ENCODE measurements around the gene MAP2. TPM values are rescaled to one million over a fixed set of nuclear protein-coding genes. Genes with fewer than 3 reads are reported as not detected.

The MAP2 gene
- total and polyA plus RNA-seq, 4 donors, result 215 to 669 (median 469) TPM

GRCh38 chr2:209671020-209671680 lies 247.3 kb downstream of the MAP2 start:
- peak in 4 of 6 donors; percentile 47 to 94 (median 69) for DNase-seq (ENCODE audit: low read depth in 4 of 6, low spot score in 6 of 6)
- peak overlapping the region; percentile 41 for H3K27ac ChIP-seq (ENCODE audit: low read depth, low read length)
- H3K4me1 ChIP-seq (ENCODE audit: control insufficient read depth, insufficient read depth, low read length), result no peaks in the 10 kb centered on the region
- H3K9me3 ChIP-seq (ENCODE audit: control insufficient read depth, insufficient read depth, low read length), result no peaks in the 10 kb centered on the region
- no peaks in the 10 kb centered on the region for H3K36me3 ChIP-seq (ENCODE audit: control insufficient read depth, insufficient read depth, low read length)
- WGBS (ENCODE audit: insufficient coverage), result 6% methylated on average over 4 of the region's 7 CpGs
- no peaks in the 10 kb centered on the region for H3K27me3 ChIP-seq (ENCODE audit: control insufficient read depth, insufficient read depth, low read length)
- H3K4me3 ChIP-seq (ENCODE audit: low read depth, low read length), result no peak overlapping the region

GRCh38 chr2:209673811-209674210 lies 250.0 kb downstream of the MAP2 start:
- H3K4me3 ChIP-seq (ENCODE audit: low read depth, low read length), result no peak overlapping the region
- no peaks in the 10 kb centered on the region for H3K4me1 ChIP-seq (ENCODE audit: control insufficient read depth, insufficient read depth, low read length)
- peak overlapping the region; percentile 4 for H3K27ac ChIP-seq (ENCODE audit: low read depth, low read length)
- H3K9me3 ChIP-seq (ENCODE audit: control insufficient read depth, insufficient read depth, low read length), result no peaks in the 10 kb centered on the region
- no peak for DNase-seq (ENCODE audit: low read depth in 4 of 6, low spot score in 6 of 6)
- H3K36me3 ChIP-seq (ENCODE audit: control insufficient read depth, insufficient read depth, low read length), result no peaks in the 10 kb centered on the region
- H3K27me3 ChIP-seq (ENCODE audit: control insufficient read depth, insufficient read depth, low read length), result no peaks in the 10 kb centered on the region

- no peak for DNase-seq (ENCODE audit: low read depth in 4 of 6, low spot score in 6 of 6)
- Histone ChIP-seq H3K4me1 (ENCODE audit: control insufficient read depth, insufficient read depth, low read length) (no peaks in the 10 kb centered on the region), H3K36me3 (ENCODE audit: control insufficient read depth, insufficient read depth, low read length) (peaks cover 5% of the 10 kb centered on the region), H3K4me3 (ENCODE audit: low read depth, low read length) (no peak overlapping the region), H3K9me3 (ENCODE audit: control insufficient read depth, insufficient read depth, low read length) (no peaks in the 10 kb centered on the region), H3K27me3 (ENCODE audit: control insufficient read depth, insufficient read depth, low read length) (no peaks in the 10 kb centered on the region), H3K27ac (ENCODE audit: low read depth, low read length) (no peak overlapping the region)
- WGBS (ENCODE audit: insufficient coverage), result no CpG with 5 or more reads among the region's 1 CpG
These were observed 256.7 kb downstream of the MAP2 start for GRCh38 chr2:209680596-209680995.

GRCh38 chr2:209681201-209681735 lies 257.4 kb downstream of the MAP2 start:
- no peak for DNase-seq (ENCODE audit: low read depth in 4 of 6, low spot score in 6 of 6)
- H3K36me3 ChIP-seq (ENCODE audit: control insufficient read depth, insufficient read depth, low read length), result peaks cover 5% of the 10 kb centered on the region
- WGBS (ENCODE audit: insufficient coverage), result no CpG with 5 or more reads among the region's 1 CpG
- no peak overlapping the region for H3K27ac ChIP-seq (ENCODE audit: low read depth, low read length)
- H3K4me1 ChIP-seq (ENCODE audit: control insufficient read depth, insufficient read depth, low read length), result no peaks in the 10 kb centered on the region
- no peak overlapping the region for H3K4me3 ChIP-seq (ENCODE audit: low read depth, low read length)
- H3K9me3 ChIP-seq (ENCODE audit: control insufficient read depth, insufficient read depth, low read length), result no peaks in the 10 kb centered on the region
- no peaks in the 10 kb centered on the region for H3K27me3 ChIP-seq (ENCODE audit: control insufficient read depth, insufficient read depth, low read length)

GRCh38 chr2:209682646-209683045 lies 258.8 kb downstream of the MAP2 start:
- Histone ChIP-seq H3K4me3 (ENCODE audit: low read depth, low read length) (no peak overlapping the region), H3K9me3 (ENCODE audit: control insufficient read depth, insufficient read depth, low read length) (no peaks in the 10 kb centered on the region), H3K4me1 (ENCODE audit: control insufficient read depth, insufficient read depth, low read length) (peaks cover under 1% of the 10 kb centered on the region), H3K36me3 (ENCODE audit: control insufficient read depth, insufficient read depth, low read length) (peaks cover 5% of the 10 kb centered on the region), H3K27me3 (ENCODE audit: control insufficient read depth, insufficient read depth, low read length) (no peaks in the 10 kb centered on the region), H3K27ac (ENCODE audit: low read depth, low read length) (no peak overlapping the region)
- WGBS (ENCODE audit: insufficient coverage), result 94% methylated on average over 2 of the region's 4 CpGs
- no peak for DNase-seq (ENCODE audit: low read depth in 4 of 6, low spot score in 6 of 6)

- no peak overlapping the region for H3K27ac ChIP-seq (ENCODE audit: low read depth, low read length)
- DNase-seq (ENCODE audit: low read depth in 4 of 6, low spot score in 6 of 6), result no peak
- no peak overlapping the region for H3K4me3 ChIP-seq (ENCODE audit: low read depth, low read length)
- no peaks in the 10 kb centered on the region for H3K9me3 ChIP-seq (ENCODE audit: control insufficient read depth, insufficient read depth, low read length)
- peaks cover 5% of the 10 kb centered on the region for H3K36me3 ChIP-seq (ENCODE audit: control insufficient read depth, insufficient read depth, low read length)
- peaks cover 4% of the 10 kb centered on the region for H3K4me1 ChIP-seq (ENCODE audit: control insufficient read depth, insufficient read depth, low read length)
- 29% methylated on average over 1 of the region's 1 CpG for WGBS (ENCODE audit: insufficient coverage)
- no peaks in the 10 kb centered on the region for H3K27me3 ChIP-seq (ENCODE audit: control insufficient read depth, insufficient read depth, low read length)
These were observed 261.5 kb downstream of the MAP2 start for GRCh38 chr2:209685340-209685739.

- Histone ChIP-seq H3K36me3 (ENCODE audit: control insufficient read depth, insufficient read depth, low read length) (peaks cover 11% of the 10 kb centered on the region), H3K4me3 (ENCODE audit: low read depth, low read length) (no peak overlapping the region), H3K27ac (ENCODE audit: low read depth, low read length) (no peak overlapping the region), H3K27me3 (ENCODE audit: control insufficient read depth, insufficient read depth, low read length) (no peaks in the 10 kb centered on the region), H3K9me3 (ENCODE audit: control insufficient read depth, insufficient read depth, low read length) (no peaks in the 10 kb centered on the region), H3K4me1 (ENCODE audit: control insufficient read depth, insufficient read depth, low read length) (peaks cover 4% of the 10 kb centered on the region)
- peak in 1 of 6 donors; percentile 53 for DNase-seq (ENCODE audit: low read depth in 4 of 6, low spot score in 6 of 6)
- no CpG with 5 or more reads among the region's 4 CpGs for WGBS (ENCODE audit: insufficient coverage)
These were observed 262.1 kb downstream of the MAP2 start for GRCh38 chr2:209685963-209686362.

- DNase-seq (ENCODE audit: low read depth in 4 of 6, low spot score in 6 of 6), result peak in 1 of 6 donors; percentile 43
- Histone ChIP-seq H3K4me1 (ENCODE audit: control insufficient read depth, insufficient read depth, low read length) (peaks cover 4% of the 10 kb centered on the region), H3K4me3 (ENCODE audit: low read depth, low read length) (no peak overlapping the region), H3K27ac (ENCODE audit: low read depth, low read length) (no peak overlapping the region), H3K36me3 (ENCODE audit: control insufficient read depth, insufficient read depth, low read length) (peaks cover 13% of the 10 kb centered on the region), H3K27me3 (ENCODE audit: control insufficient read depth, insufficient read depth, low read length) (no peaks in the 10 kb centered on the region), H3K9me3 (ENCODE audit: control insufficient read depth, insufficient read depth, low read length) (no peaks in the 10 kb centered on the region)
- WGBS (ENCODE audit: insufficient coverage), result no CpG with 5 or more reads among the region's 2 CpGs
These were observed 262.6 kb downstream of the MAP2 start for GRCh38 chr2:209686448-209686847.

GRCh38 chr2:209687323-209687969 lies 263.6 kb downstream of the MAP2 start:
- H3K9me3 ChIP-seq (ENCODE audit: control insufficient read depth, insufficient read depth, low read length), result no peaks in the 10 kb centered on the region
- peaks cover 10% of the 10 kb centered on the region for H3K36me3 ChIP-seq (ENCODE audit: control insufficient read depth, insufficient read depth, low read length)
- H3K4me3 ChIP-seq (ENCODE audit: low read depth, low read length), result no peak overlapping the region
- H3K4me1 ChIP-seq (ENCODE audit: control insufficient read depth, insufficient read depth, low read length), result peaks cover 4% of the 10 kb centered on the region
- no peaks in the 10 kb centered on the region for H3K27me3 ChIP-seq (ENCODE audit: control insufficient read depth, insufficient read depth, low read length)
- DNase-seq (ENCODE audit: low read depth in 4 of 6, low spot score in 6 of 6), result no peak
- H3K27ac ChIP-seq (ENCODE audit: low read depth, low read length), result no peak overlapping the region
- 76% methylated on average over 3 of the region's 9 CpGs for whole genome bisulfite sequencing (ENCODE audit: insufficient coverage)

GRCh38 chr2:209688385-209688784 lies 264.5 kb downstream of the MAP2 start:
- H3K4me3 ChIP-seq (ENCODE audit: low read depth, low read length), result no peak overlapping the region
- peak in 1 of 6 donors; percentile 64 for DNase-seq (ENCODE audit: low read depth in 4 of 6, low spot score in 6 of 6)
- H3K4me1 ChIP-seq (ENCODE audit: control insufficient read depth, insufficient read depth, low read length), result peaks cover 4% of the 10 kb centered on the region
- no peak overlapping the region for H3K27ac ChIP-seq (ENCODE audit: low read depth, low read length)
- peaks cover 8% of the 10 kb centered on the region for H3K36me3 ChIP-seq (ENCODE audit: control insufficient read depth, insufficient read depth, low read length)
- 83% methylated on average over 1 of the region's 2 CpGs for WGBS (ENCODE audit: insufficient coverage)
- H3K9me3 ChIP-seq (ENCODE audit: control insufficient read depth, insufficient read depth, low read length), result no peaks in the 10 kb centered on the region
- H3K27me3 ChIP-seq (ENCODE audit: control insufficient read depth, insufficient read depth, low read length), result no peaks in the 10 kb centered on the region
